Omental fat pad (tissue), 4 donors: ENCODE data around the gene DDX41. TPM values are rescaled to one million over a fixed set of nuclear protein-coding genes. Genes with fewer than 3 reads are reported as not detected.
A peak's percentile ranks its signal among the peaks of the same experiment; 100 is the strongest.

ENCODE experiments used
- ATAC-seq: fragments of 150-250 bp; one replicate; pipeline ENCODE4 v1.9.1; 2016; ENCODE audit warnings: mild to moderate bottlenecking, moderate library complexity; ENCODE audit not compliant: low FRiP score
- DNase-seq: peaks from one replicate; pipeline ENCODE4 v3.0.0-alpha.2; 2019; ENCODE audit warnings: low spot score
- total RNA-seq, 4 donors: library from RNA; depleted of rRNA; stranded (reverse); fragments of >200 nt; gene quantifications; one replicate each; pipeline ENCODE4 v1.1.0, GENCODE V29; 2016
- TF ChIP-seq, protein P1 (sequence below), 3 donors: fragments of 450-650 bp; IDR thresholded peaks; one replicate each; pipeline ENCODE4 v1.5.1; 2016 to 2017; ENCODE audit warnings: antibody characterized with exemption in 3 of 3, mild to moderate bottlenecking in 3 of 3, moderate library complexity in 2 of 3

The DDX41 gene
- total RNA-seq, 4 donors from 2014 or later = 66.2 to 93.7 (median 73.6) TPM

DNA sequence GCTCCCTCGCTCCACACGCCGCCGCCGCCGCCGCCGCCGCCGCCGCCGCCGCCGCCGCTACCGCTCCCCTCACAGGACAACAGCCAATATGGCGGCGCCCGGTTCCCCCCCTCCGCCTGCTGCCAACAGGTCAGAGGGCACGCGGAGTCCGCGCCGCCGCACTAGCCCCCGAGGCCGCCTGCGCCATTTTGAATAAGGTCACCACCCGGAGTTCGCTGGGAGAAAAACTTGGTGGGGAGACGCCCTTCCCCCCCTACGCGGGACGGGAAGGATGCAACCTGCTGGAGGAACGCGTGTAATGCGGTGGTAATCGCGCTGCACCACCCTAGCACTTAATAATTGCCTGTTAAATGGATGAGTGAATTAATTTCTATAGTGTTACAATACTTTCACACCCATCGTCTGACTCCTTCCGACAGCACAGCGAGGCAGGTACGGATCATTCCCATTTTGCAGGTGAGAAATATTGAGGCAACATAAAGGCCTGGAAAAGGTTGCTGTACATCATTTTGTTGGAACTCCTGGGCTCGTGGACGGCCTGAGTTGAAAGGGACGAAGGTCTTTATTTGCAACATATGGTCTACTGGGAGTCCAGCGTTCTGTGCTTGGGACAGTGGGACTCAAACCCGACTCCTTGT lies 37.8 kb upstream of the DDX41 start, which contains the start of gene FAM193B:
TSS of gene FAM193B (minus strand) at position 90 of the 638 bp plus-strand sequence. CDS start 105 bp downstream, outside the sequence.
- peak; percentile 80 for DNase-seq
- TF ChIP-seq, protein P1, sequence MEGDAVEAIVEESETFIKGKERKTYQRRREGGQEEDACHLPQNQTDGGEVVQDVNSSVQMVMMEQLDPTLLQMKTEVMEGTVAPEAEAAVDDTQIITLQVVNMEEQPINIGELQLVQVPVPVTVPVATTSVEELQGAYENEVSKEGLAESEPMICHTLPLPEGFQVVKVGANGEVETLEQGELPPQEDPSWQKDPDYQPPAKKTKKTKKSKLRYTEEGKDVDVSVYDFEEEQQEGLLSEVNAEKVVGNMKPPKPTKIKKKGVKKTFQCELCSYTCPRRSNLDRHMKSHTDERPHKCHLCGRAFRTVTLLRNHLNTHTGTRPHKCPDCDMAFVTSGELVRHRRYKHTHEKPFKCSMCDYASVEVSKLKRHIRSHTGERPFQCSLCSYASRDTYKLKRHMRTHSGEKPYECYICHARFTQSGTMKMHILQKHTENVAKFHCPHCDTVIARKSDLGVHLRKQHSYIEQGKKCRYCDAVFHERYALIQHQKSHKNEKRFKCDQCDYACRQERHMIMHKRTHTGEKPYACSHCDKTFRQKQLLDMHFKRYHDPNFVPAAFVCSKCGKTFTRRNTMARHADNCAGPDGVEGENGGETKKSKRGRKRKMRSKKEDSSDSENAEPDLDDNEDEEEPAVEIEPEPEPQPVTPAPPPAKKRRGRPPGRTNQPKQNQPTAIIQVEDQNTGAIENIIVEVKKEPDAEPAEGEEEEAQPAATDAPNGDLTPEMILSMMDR (IDR thresholded peaks at IDR 0.05) = no peak
- peak; percentile 92 for ATAC-seq

DNA sequence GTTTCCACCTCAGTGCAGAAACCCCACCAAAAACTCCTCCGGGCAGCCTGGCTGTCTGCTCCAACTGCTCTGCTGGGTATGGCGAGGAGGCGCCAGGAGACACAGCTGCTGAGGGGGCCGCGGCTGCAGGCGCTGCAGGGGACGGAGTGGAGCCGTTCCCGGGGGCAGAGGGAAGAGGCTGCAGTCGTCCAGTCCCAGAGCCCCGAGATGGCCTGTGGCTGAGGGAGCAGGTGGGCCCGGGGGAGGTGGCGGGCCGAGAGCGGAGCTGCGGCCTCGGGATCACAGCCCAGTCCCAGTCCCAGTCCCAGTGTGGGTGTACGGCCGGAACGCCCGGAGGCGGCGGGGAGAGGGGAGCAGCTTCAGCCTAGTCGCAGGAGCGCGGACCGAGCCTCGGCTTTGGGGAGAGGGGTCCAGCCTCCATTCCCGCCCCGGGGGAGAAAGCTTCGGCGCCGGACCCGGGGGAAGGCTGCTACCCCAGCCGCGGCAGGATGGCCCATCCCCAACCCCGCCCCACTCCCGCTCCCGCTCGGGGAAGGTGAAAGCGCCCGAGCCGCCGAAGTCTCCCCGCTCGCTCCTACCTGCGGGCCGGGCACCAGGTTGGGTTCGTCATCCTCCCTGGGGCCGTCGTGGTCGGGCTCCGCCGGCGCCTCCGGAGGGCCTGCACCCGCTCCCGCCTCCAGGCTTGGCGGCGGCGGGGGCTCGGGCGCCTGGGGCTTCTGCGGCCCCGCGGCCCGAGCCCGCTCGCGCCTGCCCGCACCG lies 37.1 kb upstream of the DDX41 start:
- TF ChIP-seq, protein P1 (IDR thresholded peaks at IDR 0.05) = no peak
- no peak for DNase-seq
- ATAC-seq = peak; percentile 42

DNA sequence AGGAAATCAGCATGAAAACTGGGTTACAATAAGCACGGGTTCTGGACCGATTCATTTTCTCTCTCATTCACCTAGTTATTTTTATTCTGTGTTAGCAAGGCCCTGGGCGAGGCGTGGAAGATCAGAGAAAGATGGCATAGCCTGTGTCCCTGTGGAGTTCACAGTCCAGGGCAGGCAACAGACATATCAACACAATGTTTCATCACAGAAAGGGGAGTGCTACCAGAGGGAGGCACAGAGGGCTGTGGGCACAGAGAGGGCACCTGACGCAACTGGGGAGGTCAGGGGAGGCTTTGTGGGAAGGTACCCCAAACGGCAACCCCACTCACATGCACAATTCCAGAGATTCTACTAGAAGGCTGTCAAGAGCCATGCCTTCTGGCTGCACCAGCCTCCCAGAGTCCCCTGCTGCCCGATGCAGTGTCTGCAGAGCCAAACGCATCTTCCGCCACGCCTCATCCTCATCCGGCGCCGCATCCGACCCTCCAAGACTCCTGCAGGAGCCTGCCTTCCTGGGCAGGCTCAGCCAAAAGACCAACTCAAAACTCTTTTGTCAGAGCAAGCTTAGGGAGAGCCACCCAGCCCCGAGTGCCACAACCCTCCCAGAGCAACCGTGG lies 36.2 kb upstream of the DDX41 start:
- TF ChIP-seq, protein P1 (IDR thresholded peaks at IDR 0.05) = no peak
- DNase-seq = no peak
- ATAC-seq = no peak

DNA sequence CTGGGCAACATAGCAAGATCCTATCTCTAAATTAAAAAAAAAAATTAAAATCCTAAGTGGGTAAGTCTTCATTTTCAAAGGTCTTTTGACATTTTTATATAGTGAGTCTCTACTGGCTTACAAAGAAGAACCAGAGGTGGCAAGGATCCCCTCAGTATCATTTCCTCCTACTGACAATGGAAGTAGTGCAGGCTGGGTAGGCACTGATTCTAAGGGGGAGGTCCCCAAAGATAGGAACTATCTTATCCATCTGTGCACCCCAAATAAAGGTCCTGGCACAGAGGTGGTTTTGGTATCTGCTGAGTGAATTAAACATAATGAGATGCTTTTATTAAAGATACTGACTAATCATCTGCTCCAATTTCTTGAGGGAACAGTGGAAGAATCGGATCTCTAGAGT lies 33.4 kb upstream of the DDX41 start:
- DNase-seq = no peak
- ATAC-seq = no peak
- TF ChIP-seq, protein P1 (IDR thresholded peaks at IDR 0.05) = no peak

DNA sequence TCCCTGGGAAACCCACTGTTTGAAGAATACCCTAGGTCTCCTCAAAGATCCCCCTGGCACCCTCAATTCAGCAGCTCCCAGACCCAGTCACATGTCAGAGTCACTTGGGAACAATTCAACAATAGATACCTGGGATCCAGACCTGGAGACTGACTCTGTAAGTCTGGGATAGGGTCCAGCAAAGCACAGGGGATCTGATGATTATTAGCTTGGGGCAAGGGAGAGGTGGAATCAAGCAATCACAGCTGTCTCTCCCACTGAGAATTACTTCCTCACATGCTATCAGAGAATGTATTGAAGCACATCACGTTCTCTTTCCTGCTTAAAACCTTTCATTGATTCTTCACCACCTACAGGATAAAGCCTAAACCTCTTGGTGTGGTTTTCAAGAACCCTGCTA lies 31.7 kb upstream of the DDX41 start:
- ATAC-seq (no peak), DNase-seq (no peak)
- TF ChIP-seq, protein P1 (IDR thresholded peaks at IDR 0.05) = no peak

DNA sequence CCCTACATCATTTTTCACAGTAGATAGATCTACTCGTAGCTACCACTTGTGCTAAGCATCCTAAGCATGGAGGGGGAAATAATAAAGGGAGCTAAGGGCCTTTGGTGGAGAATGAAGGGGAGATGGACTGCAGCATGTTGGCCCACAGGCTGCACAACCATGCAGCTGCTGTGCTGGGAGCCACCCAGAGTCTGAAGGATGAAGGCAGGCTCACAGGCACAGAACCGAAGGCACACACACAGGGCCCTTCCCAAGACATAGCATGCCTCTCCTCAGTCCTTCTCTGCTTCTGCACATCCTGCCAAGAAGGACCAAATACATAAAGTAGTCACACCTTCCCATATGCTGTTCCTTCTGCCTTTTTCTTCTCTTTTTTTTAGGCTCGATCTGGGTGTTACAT lies 31.0 kb upstream of the DDX41 start:
- TF ChIP-seq, protein P1 (IDR thresholded peaks at IDR 0.05) = no peak
- no peak for DNase-seq
- ATAC-seq = no peak
